A673 (cell line): Measurements from ENCODE around the gene POLD2. TPM values are rescaled to one million over a fixed set of nuclear protein-coding genes. Genes with fewer than 3 reads are reported as not detected.

Experiments used
- BruUV-seq: library from RNA; stranded (reverse); fragments of 400-500 nt; replicated peaks from 2 replicates; lab custom pipeline; 2021; lab: Mats Ljungman, UMichigan
- CTCF ChIA-PET: fragments of 300-600 bp; sonication (Branson Sonifier 250); formaldehyde crosslinking; loops from one replicate; lab custom pipeline; 2022; ENCODE audit warnings: antibody characterized with exemption; lab: Charles Lee
- POLR2A ChIA-PET: fragments of 300-600 bp; sonication (Branson Sonifier 250); formaldehyde crosslinking; loops from one replicate; lab custom pipeline; 2022; ENCODE audit warnings: antibody characterized with exemption; ENCODE audit not compliant: low non-redundant PET; lab: Charles Lee
- DNase-seq: peaks from one replicate; pipeline ENCODE4 v3.0.0-alpha.2; 2015; ENCODE audit warnings: low spot score
- H3K27ac ChIP-seq: fragments of 200-600 bp; sonication (generic); 2 replicates; pipeline ENCODE4 v1.5.1; 2016; ENCODE audit warnings: mixed run types, low read depth, mild to moderate bottlenecking, mixed read lengths, antibody characterized with exemption, low read length; ENCODE audit not compliant: poor library complexity, severe bottlenecking
- H3K27me3 ChIP-seq: fragments of 200-600 bp; sonication (generic); replicated peaks from 2 replicates; pipeline ENCODE4 v1.6.1; 2017; ENCODE audit warnings: mixed run types, low read depth, mild to moderate bottlenecking, mixed read lengths, antibody characterized with exemption, low read length; ENCODE audit not compliant: insufficient read depth, poor library complexity
- H3K36me3 ChIP-seq: fragments of 200-600 bp; sonication (generic); 2 replicates; pipeline ENCODE4 v1.6.1; 2016; ENCODE audit warnings: mixed run types, mild to moderate bottlenecking, mixed read lengths, antibody characterized with exemption, low read length; ENCODE audit not compliant: insufficient read depth, poor library complexity, severe bottlenecking
- H3K4me1 ChIP-seq: fragments of 200-600 bp; sonication (generic); 2 replicates; pipeline ENCODE4 v1.6.1; 2017; ENCODE audit warnings: mixed run types, mild to moderate bottlenecking, mixed read lengths, antibody characterized with exemption, low read length; ENCODE audit not compliant: insufficient read depth, poor library complexity, severe bottlenecking
- H3K4me3 ChIP-seq: fragments of 200-600 bp; sonication (generic); 2 replicates; pipeline ENCODE4 v1.5.1; 2016; ENCODE audit warnings: low read depth, mixed run types, mild to moderate bottlenecking, mixed read lengths, low read length; ENCODE audit not compliant: poor library complexity, severe bottlenecking
- H3K9me3 ChIP-seq: fragments of 200-600 bp; sonication (generic); 2 replicates; pipeline ENCODE4 v1.6.1; 2016; ENCODE audit warnings: mixed run types, low read depth, mild to moderate bottlenecking, mixed read lengths, antibody characterized with exemption, low read length; ENCODE audit not compliant: poor library complexity, severe bottlenecking
- CTCF ChIP-seq: fragments of 300-800, 200-600 bp; sonication (generic); conservative IDR thresholded peaks from 2 replicates; pipeline ENCODE4 v1.5.1; 2017; ENCODE audit warnings: low read depth, mild to moderate bottlenecking, antibody characterized with exemption, low read length, moderate library complexity, mixed read lengths
- EZH2 ChIP-seq: fragments of 200-600 bp; sonication (generic); IDR thresholded peaks from 2 replicates; pipeline ENCODE4 v1.6.1; 2017; ENCODE audit warnings: borderline replicate concordance, low read depth, mild to moderate bottlenecking, mixed read lengths, antibody characterized with exemption, low read length; ENCODE audit not compliant: poor library complexity, severe bottlenecking
- intact Hi-C: fragments of 100-400 bp; cut with micrococcal nuclease; formaldehyde crosslinking; loops from one replicate; pipeline ENCODE4 v1.10.0; 2022; ENCODE audit not compliant: unreplicated experiment
- total RNA-seq: library from RNA; stranded (reverse); gene quantifications from 2 replicates; pipeline ENCODE4 v1.2.3, GENCODE V29; 2021

The POLD2 gene
- total RNA-seq, 1 experiment from 2014 or later = 252 TPM

DNA sequence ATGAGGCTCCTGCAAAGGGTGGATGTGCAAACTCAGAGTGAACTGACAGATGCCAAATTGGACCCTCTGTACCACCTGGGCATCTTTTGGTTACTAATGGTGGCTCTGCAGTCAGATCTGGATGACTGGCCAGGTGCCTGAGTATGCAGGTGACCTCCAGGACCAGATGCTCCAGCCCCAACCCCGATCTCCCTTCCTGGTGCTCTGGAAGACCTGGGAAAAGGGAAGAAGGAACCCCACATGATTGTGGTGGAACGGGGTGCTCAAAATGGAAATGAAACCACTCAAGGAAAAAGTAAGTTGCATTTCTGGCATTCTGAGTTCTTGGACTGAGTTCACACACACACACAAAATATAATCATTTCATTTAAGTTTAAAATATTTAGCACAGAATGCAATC is 29.0 kb downstream of the POLD2 start:
- TF ChIP-seq CTCF = no peak
- TF ChIP-seq EZH2 = no peak
- Histone ChIP-seq H3K4me3 (no peak overlapping the region), H3K27me3 (no peaks in the 10 kb centered on the region), H3K9me3 (no peaks in the 10 kb centered on the region), H3K36me3 (no peaks in the 10 kb centered on the region), H3K27ac (no peak overlapping the region), H3K4me1 (peaks cover 1% of the 10 kb centered on the region)
- no peak for DNase-seq
- ChIA-PET POLR2A (no interaction called here), CTCF (no interaction called here)
- BruUV-seq = no TSS peak
- intact Hi-C loops = no loop called here

- Histone ChIP-seq H3K4me1 (no peaks in the 10 kb centered on the region), H3K27me3 (no peaks in the 10 kb centered on the region), H3K9me3 (no peaks in the 10 kb centered on the region), H3K36me3 (no peaks in the 10 kb centered on the region), H3K4me3 (no peak overlapping the region), H3K27ac (no peak overlapping the region)
- TF ChIP-seq CTCF (no peak), EZH2 (no peak)
- POLR2A ChIA-PET = no interaction called here
- DNase-seq = no peak
- intact Hi-C loops = no loop called here
- no TSS peak for BruUV-seq
- CTCF ChIA-PET = no interaction called here
These were observed 30.2 kb downstream of the POLD2 start for GRCh38 chr7:44093102-44093641.

DNA sequence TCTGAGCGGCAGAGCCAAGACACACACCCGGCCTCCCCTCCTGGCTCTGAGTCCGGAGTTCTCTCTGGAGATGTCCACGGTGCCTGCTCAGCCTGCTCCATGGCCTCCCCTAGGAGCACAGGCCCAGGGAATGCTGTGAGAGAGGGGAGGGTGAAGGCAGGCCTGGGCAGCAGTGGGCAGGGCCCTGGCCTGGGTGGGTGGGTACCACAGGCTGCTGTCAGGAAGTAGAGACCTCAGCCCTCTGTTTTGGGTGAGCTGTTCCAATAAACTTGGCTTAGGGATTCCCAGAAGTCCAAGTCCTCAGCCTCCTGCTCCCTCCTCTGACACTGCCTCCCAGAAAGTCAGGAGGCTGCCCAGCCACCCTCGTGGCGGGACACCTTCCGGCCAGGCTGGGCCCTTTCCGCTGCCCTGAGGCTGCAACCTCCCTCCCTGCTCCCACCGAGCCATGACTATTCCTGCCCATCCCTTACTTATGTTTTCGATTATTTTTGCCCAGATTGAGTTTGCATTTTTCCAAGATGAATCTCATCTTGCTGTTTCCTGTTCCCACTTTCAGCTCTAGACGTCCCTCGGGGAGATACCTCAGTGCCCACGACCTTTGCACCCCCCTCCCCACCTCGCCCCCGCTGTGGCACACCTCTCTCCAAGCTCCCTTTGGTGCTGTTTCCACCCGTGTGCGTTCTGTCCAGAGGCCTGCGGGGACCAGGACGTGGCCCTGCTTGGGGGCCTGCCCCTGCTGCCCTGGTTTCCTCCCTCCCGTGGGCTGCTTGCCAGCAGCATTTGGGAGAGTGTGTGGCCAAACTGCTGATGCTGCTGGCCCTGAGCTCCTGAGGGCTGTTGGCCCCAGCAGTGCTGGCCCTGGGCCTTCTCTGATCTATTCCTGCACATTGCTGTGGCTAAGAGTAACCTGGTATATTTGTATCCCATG is 35.2 kb downstream of the POLD2 start:
- ChIA-PET POLR2A (no interaction called here), CTCF (no interaction called here)
- Histone ChIP-seq H3K27ac (no peak overlapping the region), H3K36me3 (no peaks in the 10 kb centered on the region), H3K9me3 (no peaks in the 10 kb centered on the region), H3K4me3 (no peak overlapping the region), H3K27me3 (no peaks in the 10 kb centered on the region), H3K4me1 (no peaks in the 10 kb centered on the region)
- intact Hi-C loops = no loop called here
- no peak for TF ChIP-seq EZH2
- TF ChIP-seq CTCF = no peak
- DNase-seq = no peak
- no TSS peak for BruUV-seq
